HG02642 (cell line): ENCODE measurements around the gene VAV2.
"Not testable (repeated sequence)": the region's sequence is repeated elsewhere in the genome, so short reads cannot be mapped to it uniquely, and the experiment has no call there.

Experiments
- ATAC-seq: cut with Tn5 transposase; IDR thresholded peaks from one replicate; pipeline ENCODE4 v1.9.1; 2021; ENCODE audit warnings: mild to moderate bottlenecking; ENCODE audit not compliant: unreplicated experiment, poor library complexity

Gene VAV2

GRCh38 chr9:133927041-133927440, 65.1 kb downstream of the VAV2 start:
- no peak for ATAC-seq

- ATAC-seq, result no peak
These were observed 65.8 kb downstream of the VAV2 start for GRCh38 chr9:133926165-133926856.

DNA sequence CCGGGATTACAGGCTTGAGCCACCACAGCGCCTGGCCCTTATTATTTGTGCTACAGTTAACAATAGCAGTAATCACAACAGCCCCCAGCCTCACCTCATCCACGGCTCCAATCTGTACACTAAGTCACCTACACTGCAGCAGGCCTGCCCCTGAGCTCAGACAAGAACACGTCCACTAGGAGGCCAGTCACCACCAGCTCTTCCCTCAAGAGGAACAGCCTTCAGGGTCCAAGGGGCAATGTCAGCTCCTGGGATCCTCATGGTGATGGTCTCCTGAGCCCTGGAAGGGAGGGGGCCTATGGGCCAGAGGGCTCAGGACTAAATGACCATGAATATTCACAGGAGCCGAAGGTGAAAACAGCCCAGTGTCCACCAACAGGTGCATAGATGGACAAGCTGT, 67.7 kb downstream of the VAV2 start:
- no peak for ATAC-seq

DNA sequence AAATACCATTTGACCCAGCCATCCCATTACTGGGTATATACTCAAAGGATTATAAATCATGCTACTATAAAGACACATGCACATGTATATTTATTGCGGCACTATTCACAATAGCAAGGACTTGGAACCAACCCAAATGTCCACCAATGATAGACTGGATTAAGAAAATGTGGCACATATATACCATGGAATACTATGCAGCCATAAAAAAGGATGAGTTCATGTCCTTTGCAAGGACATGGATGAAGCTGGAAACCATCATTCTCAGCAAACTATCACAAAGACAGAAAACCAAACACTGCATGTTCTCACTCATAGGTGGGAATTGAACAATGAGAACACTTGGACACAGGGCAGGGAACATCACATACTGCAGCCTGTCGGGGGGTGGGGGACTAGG, 68.5 kb downstream of the VAV2 start:
- not testable (repeated sequence) for ATAC-seq

- ATAC-seq, result no peak
These were observed 70.3 kb downstream of the VAV2 start for GRCh38 chr9:133921866-133922265.

GRCh38 chr9:133920471-133920870, 71.7 kb downstream of the VAV2 start:
- no peak for ATAC-seq

DNA sequence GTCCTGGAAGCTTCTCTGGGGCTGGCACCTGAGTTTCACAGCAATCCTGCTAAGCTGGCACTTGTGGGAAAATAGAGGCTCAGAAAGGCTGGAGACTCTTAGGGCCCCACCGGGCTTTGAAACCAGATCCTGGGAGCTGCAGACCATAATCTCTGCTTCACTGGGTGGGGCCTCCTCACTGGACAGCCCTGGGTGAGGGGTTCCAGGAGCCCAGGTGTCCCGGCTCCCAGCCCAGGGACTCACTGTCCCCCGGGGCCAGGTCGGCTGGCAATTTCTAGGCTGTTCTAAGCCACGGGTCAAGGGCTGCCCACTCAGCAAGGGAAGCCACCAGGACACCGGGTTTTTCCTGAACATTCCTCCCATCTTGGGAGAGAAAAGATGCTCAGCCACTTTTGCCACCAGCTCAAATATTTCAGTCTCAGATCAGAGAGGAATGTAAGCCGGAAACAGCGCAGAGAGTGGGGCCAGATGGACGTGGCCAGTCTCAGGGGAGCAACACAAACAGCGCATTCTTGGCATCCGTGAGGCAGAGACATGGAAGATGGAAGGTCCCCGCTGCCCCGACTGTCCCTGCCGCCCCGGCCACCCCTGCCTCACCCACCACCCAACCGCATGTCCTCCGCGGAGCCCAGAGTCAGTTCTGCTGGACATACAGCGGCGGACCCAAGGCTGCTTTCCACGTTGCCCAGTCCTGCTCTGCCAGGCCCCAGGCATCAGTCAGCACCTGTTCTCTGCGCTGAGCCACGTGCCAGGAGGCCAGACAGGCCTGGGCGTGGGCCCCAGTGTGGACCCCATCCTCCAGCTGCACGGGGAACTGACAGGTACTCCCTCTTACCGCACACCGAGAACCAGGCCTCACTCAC, 72.6 kb downstream of the VAV2 start:
- ATAC-seq, result no peak

DNA sequence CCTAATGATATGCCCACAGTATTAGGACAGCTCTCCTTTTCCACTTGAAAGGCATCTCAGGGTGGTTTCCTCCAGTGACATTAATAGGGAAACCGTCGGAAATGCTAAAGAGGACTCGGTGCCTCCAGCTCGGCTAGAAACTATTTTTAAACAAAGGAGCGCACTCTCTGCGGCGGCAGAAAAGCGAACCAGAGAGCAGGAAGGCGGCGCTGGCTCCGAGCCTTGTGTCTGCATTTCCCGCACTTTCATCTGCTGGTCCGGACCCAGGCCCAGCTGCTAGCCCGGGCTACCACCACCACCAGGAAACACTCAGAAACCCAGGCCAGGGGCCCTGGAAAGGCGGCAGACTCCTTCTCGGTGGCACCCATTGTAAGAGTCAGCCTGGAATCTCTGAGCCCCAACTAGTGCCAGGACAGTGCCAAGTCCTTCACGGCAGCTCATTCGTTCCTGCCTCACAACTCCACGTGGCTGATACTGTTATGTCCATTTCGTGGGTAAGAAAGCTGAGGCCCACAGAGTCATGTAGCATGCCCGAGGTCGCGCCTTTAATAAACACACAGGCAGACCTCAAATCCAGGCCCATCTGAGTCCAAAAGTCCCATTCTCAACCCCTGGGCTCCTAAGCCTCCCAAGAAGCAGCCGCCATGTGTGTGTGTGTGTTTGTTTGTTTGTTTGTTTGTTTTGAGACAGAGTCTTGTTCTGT, 73.9 kb downstream of the VAV2 start:
- no peak for ATAC-seq

GRCh38 chr9:133917375-133917774, 74.7 kb downstream of the VAV2 start:
- no peak for ATAC-seq

GRCh38 chr9:133916159-133916541, 76.0 kb downstream of the VAV2 start:
- no peak for ATAC-seq

- ATAC-seq, result no peak
These were observed 76.5 kb downstream of the VAV2 start for GRCh38 chr9:133915534-133916158.

DNA sequence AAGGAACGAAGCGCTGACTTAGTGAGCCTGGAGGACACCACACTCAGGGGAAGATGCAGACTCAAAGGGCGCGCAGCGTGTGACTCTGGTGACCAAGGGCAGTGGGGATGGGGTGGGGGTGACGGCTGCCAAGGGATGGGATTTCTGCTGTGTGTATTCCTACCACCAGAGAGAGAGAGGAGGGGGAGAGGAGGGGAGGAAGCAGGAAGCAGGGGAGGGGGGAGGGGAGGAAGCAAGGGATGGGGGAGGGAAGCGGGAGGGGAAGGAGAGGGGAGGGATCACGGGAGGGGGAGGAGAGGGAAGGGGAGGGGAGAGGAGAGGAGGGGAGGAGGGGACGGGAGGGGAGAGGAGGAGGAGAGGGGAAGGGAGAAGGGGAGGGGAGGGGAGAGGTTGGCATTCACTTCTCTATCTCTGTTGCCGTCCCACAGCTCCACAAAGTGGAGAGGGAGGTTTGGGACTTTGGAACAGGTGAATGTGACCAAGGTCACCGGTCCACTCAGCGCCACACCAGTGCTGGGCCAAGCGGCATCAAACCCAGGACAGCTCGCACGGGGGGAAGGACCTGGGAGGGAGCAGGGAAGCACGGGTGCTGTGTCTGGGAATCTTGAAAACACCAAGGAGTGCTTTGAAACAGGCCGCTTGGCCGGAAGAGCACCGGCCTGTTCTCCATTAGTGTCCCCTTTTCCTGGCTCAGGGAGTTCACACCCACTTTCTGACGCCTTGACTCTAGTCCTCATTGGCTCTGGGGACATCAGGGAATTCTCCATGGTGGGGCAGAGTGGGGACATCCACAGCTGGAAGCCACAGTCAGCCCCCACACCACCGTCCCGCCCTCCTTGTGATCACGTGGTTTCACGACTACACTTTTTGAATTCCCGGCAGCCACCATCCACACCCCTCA, 77.4 kb downstream of the VAV2 start:
- no peak for ATAC-seq

- ATAC-seq, result no peak
These were observed 78.4 kb downstream of the VAV2 start for GRCh38 chr9:133913571-133914369.

DNA sequence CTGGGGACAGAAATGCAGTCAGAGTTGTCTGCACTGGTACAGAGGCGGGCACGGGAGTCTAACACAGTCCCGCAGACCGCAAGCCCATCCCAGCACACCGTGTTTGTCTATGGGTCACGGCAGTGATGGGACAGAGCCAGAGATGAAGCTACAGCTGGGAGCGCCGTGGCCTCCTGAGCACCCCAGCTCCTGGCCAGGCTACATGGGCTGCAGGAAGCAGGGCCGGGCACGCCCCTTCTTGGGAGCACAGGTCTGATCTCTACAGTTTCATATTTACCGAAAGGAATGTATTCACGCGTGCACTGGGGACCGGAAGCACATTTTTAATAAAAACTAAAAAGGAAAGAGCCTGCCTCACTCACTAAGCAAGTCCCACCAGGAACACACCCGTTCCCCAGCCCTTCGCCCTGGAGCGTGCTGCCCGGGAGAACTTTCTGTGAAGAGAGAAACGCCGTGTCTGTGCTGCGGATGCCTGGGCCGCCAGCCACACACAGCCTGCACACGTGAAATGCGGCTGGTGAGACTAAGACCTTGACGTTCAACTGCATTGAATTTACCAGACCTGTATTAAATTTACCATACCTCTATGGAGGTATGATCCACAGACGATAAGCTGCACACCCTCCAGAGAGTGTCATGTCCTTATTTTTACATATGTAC, 81.1 kb downstream of the VAV2 start:
- ATAC-seq, result no peak

- ATAC-seq, result no peak
These were observed 84.9 kb downstream of the VAV2 start for GRCh38 chr9:133906932-133907910.

- no peak for ATAC-seq
These were observed 85.9 kb downstream of the VAV2 start for GRCh38 chr9:133906218-133906617.

DNA sequence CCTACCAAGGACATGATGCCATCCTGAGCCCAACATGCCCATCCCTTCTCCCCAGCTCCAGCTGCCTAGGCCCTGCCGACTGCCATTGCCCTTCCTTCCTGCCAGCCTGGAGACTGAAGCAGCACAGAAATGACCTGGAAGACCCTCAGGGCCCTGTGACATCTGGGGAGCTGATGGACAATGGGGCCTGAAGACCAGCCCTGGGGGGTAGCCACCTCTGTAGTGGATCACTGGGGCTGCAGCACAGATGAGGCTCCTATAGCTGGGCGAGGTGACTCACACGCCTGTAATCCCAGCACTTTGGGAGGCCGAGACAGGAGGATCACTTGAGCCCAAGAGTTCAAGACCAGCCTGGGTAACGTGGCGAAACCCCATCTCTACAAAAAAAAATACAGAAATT, 86.6 kb downstream of the VAV2 start:
- ATAC-seq, result no peak
